H9 (cell line): ENCODE results near the gene FYCO1. TPM values are rescaled to one million over a fixed set of nuclear protein-coding genes. Genes with fewer than 3 reads are reported as not detected.

Source experiments
- DNase-seq: peaks from one replicate; pipeline ENCODE4 v3.0.0-alpha.2; 2017
- H2AFZ ChIP-seq: one replicate; pipeline ENCODE4 v1.6.1; 2013; ENCODE audit warnings: mild to moderate bottlenecking, low read length, control low read depth, moderate library complexity
- H2AK5ac ChIP-seq: 2 replicates; pipeline ENCODE4 v1.6.1; 2013; ENCODE audit warnings: low read length, control low read depth, mixed read lengths; ENCODE audit not compliant: insufficient read length
- H2BK120ac ChIP-seq: one replicate; pipeline ENCODE4 v1.6.1; 2013; ENCODE audit warnings: low read depth, mild to moderate bottlenecking, low read length, control low read depth, inconsistent platforms; ENCODE audit not compliant: poor library complexity, severe bottlenecking
- H2BK12ac ChIP-seq: 2 replicates; pipeline ENCODE4 v1.6.1; 2013; ENCODE audit warnings: low read length, control low read depth, mixed read lengths, low read depth; ENCODE audit not compliant: insufficient read length
- H2BK15ac ChIP-seq: 2 replicates; pipeline ENCODE4 v1.6.1; 2013; ENCODE audit warnings: low read depth, low read length, control low read depth
- H2BK20ac ChIP-seq: one replicate; pipeline ENCODE4 v1.6.1; 2013; ENCODE audit warnings: low read depth, mild to moderate bottlenecking, low read length, control low read depth, inconsistent platforms; ENCODE audit not compliant: poor library complexity, severe bottlenecking
- H2BK5ac ChIP-seq: 2 replicates; pipeline ENCODE4 v1.6.1; 2013; ENCODE audit warnings: low read length, control low read depth, mixed read lengths; ENCODE audit not compliant: insufficient read length
- H3K14ac ChIP-seq: 2 replicates; pipeline ENCODE4 v1.6.1; 2013; ENCODE audit warnings: low read length, control low read depth; ENCODE audit not compliant: insufficient read depth
- H3K18ac ChIP-seq: 2 replicates; pipeline ENCODE4 v1.6.1; 2013; ENCODE audit warnings: low read depth, mild to moderate bottlenecking, mixed read lengths, low read length, control low read depth; ENCODE audit not compliant: insufficient read length
- H3K23ac ChIP-seq: 2 replicates; pipeline ENCODE4 v1.6.1; 2013; ENCODE audit warnings: low read length, control low read depth, mixed read lengths, low read depth; ENCODE audit not compliant: insufficient read length
- H3K23me2 ChIP-seq: 2 replicates; pipeline ENCODE4 v1.6.1; 2013; ENCODE audit warnings: low read depth, mild to moderate bottlenecking, mixed read lengths, low read length, control low read depth; ENCODE audit not compliant: insufficient read length, poor library complexity, severe bottlenecking
- H3K27ac ChIP-seq: 2 replicates; pipeline ENCODE4 v1.5.1; 2013; ENCODE audit warnings: low read length, control low read depth, mixed read lengths, low read depth; ENCODE audit not compliant: insufficient read length
- H3K27me3 ChIP-seq: 2 replicates; pipeline ENCODE4 v1.6.1; 2013; ENCODE audit warnings: low read length, control low read depth, inconsistent platforms; ENCODE audit not compliant: insufficient read depth
- H3K4ac ChIP-seq: 2 replicates; pipeline ENCODE4 v1.6.1; 2013; ENCODE audit warnings: low read depth, mild to moderate bottlenecking, control low read depth, inconsistent platforms, low read length, moderate library complexity
- H3K4me1 ChIP-seq: 2 replicates; pipeline ENCODE4 v1.6.1; 2013; ENCODE audit warnings: low read length, control low read depth, inconsistent platforms; ENCODE audit not compliant: insufficient read depth
- H3K4me2 ChIP-seq: 2 replicates; pipeline ENCODE4 v1.6.1; 2013; ENCODE audit warnings: low read length, control low read depth, mixed read lengths; ENCODE audit not compliant: insufficient read length, insufficient read depth
- H3K56ac ChIP-seq: 2 replicates; pipeline ENCODE4 v1.6.1; 2013; ENCODE audit warnings: low read depth, mild to moderate bottlenecking, mixed read lengths, low read length, control low read depth; ENCODE audit not compliant: insufficient read length
- H3K79me1 ChIP-seq: 2 replicates; pipeline ENCODE4 v1.6.1; 2013; ENCODE audit warnings: low read depth, mild to moderate bottlenecking, moderate library complexity, low read length, control low read depth, inconsistent platforms; ENCODE audit not compliant: insufficient read depth, poor library complexity, severe bottlenecking
- H3K79me2 ChIP-seq: 2 replicates; pipeline ENCODE4 v1.6.1; 2013; ENCODE audit warnings: low read length, control low read depth, inconsistent platforms; ENCODE audit not compliant: insufficient read depth
- H3K9ac ChIP-seq: 2 replicates; pipeline ENCODE4 v1.6.1; 2013; ENCODE audit warnings: low read length, control low read depth, mixed read lengths; ENCODE audit not compliant: insufficient read length; ENCODE audit errors: extremely low read depth
- H3K9me3 ChIP-seq: one replicate; pipeline ENCODE4 v1.6.1; 2013; ENCODE audit warnings: low read depth, low read length, inconsistent platforms; ENCODE audit not compliant: control insufficient read depth
- H3T11ph ChIP-seq: one replicate; pipeline ENCODE4 v1.6.1; 2013; ENCODE audit warnings: mild to moderate bottlenecking, low read length, control low read depth, inconsistent platforms
- H4K20me1 ChIP-seq: one replicate; pipeline ENCODE4 v1.6.1; 2013; ENCODE audit not compliant: control insufficient read depth, insufficient read length, insufficient read depth
- H4K5ac ChIP-seq: 2 replicates; pipeline ENCODE4 v1.6.1; 2013; ENCODE audit warnings: low read depth, mild to moderate bottlenecking, mixed read lengths, low read length, control low read depth; ENCODE audit not compliant: insufficient read length
- H4K8ac ChIP-seq: replicated peaks from 2 replicates; pipeline ENCODE4 v1.6.1; 2013; ENCODE audit warnings: low read length, control low read depth, mixed read lengths, low read depth; ENCODE audit not compliant: insufficient read length
- H4K91ac ChIP-seq: 2 replicates; pipeline ENCODE4 v1.6.1; 2013; ENCODE audit warnings: low read depth, mild to moderate bottlenecking, moderate library complexity, mixed read lengths, low read length, control low read depth; ENCODE audit not compliant: insufficient read length
- H3K27ac Mint-ChIP-seq, 3 experiments: 2 replicates in 2 of 3; 3 replicates in 1 of 3; pipeline ENCODE4 v1.8.0; 2020 to 2021; ENCODE audit warnings: mixed read lengths in 3 of 3, mild to moderate bottlenecking in 1 of 3, moderate library complexity in 1 of 3
- H3K27me3 Mint-ChIP-seq: 2 replicates; pipeline ENCODE4 v1.8.0; 2021; ENCODE audit warnings: low read depth, mild to moderate bottlenecking, moderate library complexity, mixed read lengths
- H3K36me3 Mint-ChIP-seq, 3 experiments: 2 replicates in 2 of 3; 3 replicates in 1 of 3; pipeline ENCODE4 v1.8.0; 2020 to 2021; ENCODE audit warnings: low read depth in 3 of 3, mixed read lengths in 3 of 3; ENCODE audit not compliant: insufficient read depth in 1 of 3
- H3K4me1 Mint-ChIP-seq, 2 experiments: 2 replicates each; pipeline ENCODE4 v1.8.0; 2020; ENCODE audit warnings: mixed read lengths in 2 of 2
- H3K4me3 Mint-ChIP-seq, 2 experiments: 2 replicates in 1 of 2; 3 replicates in 1 of 2; pipeline ENCODE4 v1.8.0; 2020 to 2021; ENCODE audit warnings: mild to moderate bottlenecking in 2 of 2, mixed read lengths in 2 of 2, moderate library complexity in 1 of 2
- H3K9me3 Mint-ChIP-seq, 2 experiments: 2 replicates in 1 of 2; 3 replicates in 1 of 2; pipeline ENCODE4 v1.8.0; 2020; ENCODE audit warnings: mild to moderate bottlenecking in 2 of 2, mixed read lengths in 2 of 2, moderate library complexity in 1 of 2
- CTCF ChIP-seq: fragments of 200-600 bp; sonication (generic); conservative IDR thresholded peaks from 3 replicates; pipeline ENCODE4 v1.8.0; 2021; ENCODE audit warnings: antibody characterized with exemption, mild to moderate bottlenecking
- WGBS: extraction: QIAGEN DNeasy Blood & Tissue Kit; methylation state at CpG from one replicate; pipeline ENCODE4 v1.1.7; 2013; ENCODE audit warnings: missing lambda C conversion rate, low lambda C conversion rate, mixed read lengths; ENCODE audit not compliant: insufficient read length; ENCODE audit errors: extremely low coverage; 5-methylcytosine and 5-hydroxymethylcytosine counted together
- total RNA-seq: library from RNA; stranded (reverse); gene quantifications from 2 replicates; pipeline ENCODE4 v1.2.1, GENCODE V29; 2021

The FYCO1 gene
- total RNA-seq, 1 experiment from 2014 or later, result 10.4 TPM

GRCh38 chr3:46010519-46011113 lies 15.0 kb upstream of the FYCO1 start:
- Histone ChIP-seq H4K8ac (no peak overlapping the region), H4K20me1 (no peaks in the 10 kb centered on the region), H3K56ac (no peak overlapping the region), H3K27me3 (no peaks in the 10 kb centered on the region), H3T11ph (no peak overlapping the region), H3K79me1 (no peaks in the 10 kb centered on the region), H2BK12ac (no peak overlapping the region), H3K14ac (no peak overlapping the region), H3K4me1 (peaks cover 3% of the 10 kb centered on the region), H4K5ac (no peak overlapping the region), H2BK20ac (no peak overlapping the region), H4K91ac (no peak overlapping the region), H3K9me3 (no peaks in the 10 kb centered on the region), H2BK5ac (no peak overlapping the region), H3K23ac (no peak overlapping the region), H3K79me2 (no peaks in the 10 kb centered on the region), H2AFZ (no peak overlapping the region), H2BK120ac (no peak overlapping the region), H3K23me2 (no peaks in the 10 kb centered on the region), H3K4me2 (no peak overlapping the region), H2AK5ac (no peak overlapping the region), H3K9ac (no peak overlapping the region), H3K18ac (no peak overlapping the region), H2BK15ac (no peak overlapping the region), H3K4ac (no peak overlapping the region), H3K27ac (no peak overlapping the region)
- Mint-ChIP-seq H3K27me3 (no peaks in the 10 kb centered on the region; the same call in none of the 2 replicates), H3K27ac (no peak overlapping the region), H3K4me3 (no peak overlapping the region; a peak in 1 of 5 replicates), H3K4me1 (peaks cover 16 to 18% of the 10 kb centered on the region in 2 experiments), H3K9me3 (0 out of 5 replicates have a peak, but pooled peaks cover 0 to 2% of the 10 kb centered on the region in 2 experiments), H3K36me3 (no peaks in the 10 kb centered on the region)
- WGBS, result no CpG with 5 or more reads among the region's 2 CpGs
- no peak for TF ChIP-seq CTCF
- no peak for DNase-seq
